ENCODE data around the gene FOXD3.

The FOXD3 gene

DNA sequence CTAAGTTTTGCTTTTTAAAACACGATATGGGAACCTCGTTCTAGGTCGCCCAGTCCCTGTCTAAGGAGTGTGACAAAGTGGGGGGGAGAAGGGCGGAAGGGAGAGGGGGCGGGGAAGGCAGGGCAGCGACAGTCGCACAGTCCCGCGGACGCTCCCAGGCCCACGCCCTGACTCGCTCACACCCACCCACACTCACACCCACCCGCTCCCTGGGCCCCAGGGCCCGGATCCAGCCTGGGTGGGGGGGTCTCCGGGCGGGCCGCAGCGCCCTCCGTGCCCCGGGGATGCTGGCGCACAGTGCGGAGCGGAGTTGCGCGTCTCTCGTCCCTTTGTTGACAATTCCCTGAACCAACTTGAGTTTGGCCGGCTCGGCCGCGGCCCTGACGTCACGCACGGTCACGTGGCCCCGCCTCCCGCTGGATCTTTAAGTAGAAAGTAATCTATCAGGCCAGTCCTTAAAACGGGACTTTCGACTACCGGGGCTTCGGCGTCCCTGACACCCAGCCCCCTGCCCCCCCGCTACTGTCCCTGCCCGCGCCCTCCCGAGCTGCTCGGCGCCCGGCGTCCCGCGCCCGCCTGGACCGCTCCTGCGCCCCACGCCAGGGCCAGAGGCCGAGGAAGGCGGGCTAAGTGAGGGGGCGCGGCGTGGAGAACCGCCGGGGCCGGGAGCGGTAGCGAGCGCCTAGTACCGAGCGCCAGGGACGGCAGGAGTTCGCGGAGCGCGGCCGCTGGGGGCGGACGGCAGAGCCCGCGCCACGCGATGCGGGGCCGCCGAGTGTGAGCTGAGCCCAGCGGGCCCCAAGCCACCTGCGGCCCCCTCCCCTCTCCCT is at the start of gene FOXD3:
FOXD3 (plus strand) TSS at position 454 of the 830 bp plus-strand sequence. CDS start 492 bp downstream, outside the sequence.
- intact Hi-C loops (cut with DNase I) = no loop called here
- peak in 2 of 10 donors; percentile 73 to 84 for DNase-seq

DNA sequence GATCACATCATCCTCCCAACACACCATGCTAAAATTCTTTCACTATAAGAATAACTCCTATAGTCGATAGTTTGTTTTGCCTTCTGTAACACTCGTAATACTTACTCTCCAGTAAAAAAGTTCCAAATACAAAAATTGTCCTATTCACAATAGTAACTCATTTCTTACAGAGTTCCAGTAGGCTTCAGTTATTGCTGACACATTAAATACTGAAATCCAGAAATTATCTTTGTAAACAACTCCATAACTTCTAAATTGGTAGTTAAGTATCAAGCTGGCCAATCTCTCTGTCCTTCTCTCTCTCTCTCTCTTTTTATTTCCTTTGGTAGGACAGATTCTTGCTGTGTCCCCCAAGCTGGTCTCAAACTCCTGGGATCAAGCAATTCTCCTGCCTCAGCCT is 49.6 kb upstream of the FOXD3 start:
- no peak for DNase-seq
- intact Hi-C loops (cut with DNase I) = no loop called here

GRCh38 chr1:63274371-63274770 is 48.0 kb upstream of the FOXD3 start:
- intact Hi-C loops (cut with DNase I) = no loop called here
- DNase-seq = no peak

- intact Hi-C loops (cut with DNase I) = no loop called here
- DNase-seq = no peak
Measured at GRCh38 chr1:63274979-63275378, 47.4 kb upstream of the FOXD3 start.

DNA sequence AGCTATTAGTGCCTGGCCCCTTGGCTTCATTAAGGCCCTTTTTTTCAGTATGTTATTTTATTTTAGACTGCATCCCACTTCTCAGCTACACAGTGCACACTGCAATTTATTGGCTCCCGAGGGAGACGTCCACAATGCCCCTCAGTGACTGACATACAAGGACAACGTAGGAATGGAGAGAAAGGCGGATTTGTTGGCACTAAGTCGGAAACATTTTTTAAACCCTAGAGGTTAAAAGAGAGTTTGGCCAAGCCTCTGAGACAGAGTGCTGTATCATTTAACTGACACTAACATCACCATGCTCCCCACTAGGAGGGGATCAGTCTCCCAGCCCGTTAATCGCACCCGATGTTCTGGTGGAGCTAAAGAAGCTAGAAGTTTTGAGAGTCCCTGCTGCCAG is 45.7 kb upstream of the FOXD3 start:
- DNase-seq = no peak
- intact Hi-C loops (cut with DNase I) = no loop called here

DNA sequence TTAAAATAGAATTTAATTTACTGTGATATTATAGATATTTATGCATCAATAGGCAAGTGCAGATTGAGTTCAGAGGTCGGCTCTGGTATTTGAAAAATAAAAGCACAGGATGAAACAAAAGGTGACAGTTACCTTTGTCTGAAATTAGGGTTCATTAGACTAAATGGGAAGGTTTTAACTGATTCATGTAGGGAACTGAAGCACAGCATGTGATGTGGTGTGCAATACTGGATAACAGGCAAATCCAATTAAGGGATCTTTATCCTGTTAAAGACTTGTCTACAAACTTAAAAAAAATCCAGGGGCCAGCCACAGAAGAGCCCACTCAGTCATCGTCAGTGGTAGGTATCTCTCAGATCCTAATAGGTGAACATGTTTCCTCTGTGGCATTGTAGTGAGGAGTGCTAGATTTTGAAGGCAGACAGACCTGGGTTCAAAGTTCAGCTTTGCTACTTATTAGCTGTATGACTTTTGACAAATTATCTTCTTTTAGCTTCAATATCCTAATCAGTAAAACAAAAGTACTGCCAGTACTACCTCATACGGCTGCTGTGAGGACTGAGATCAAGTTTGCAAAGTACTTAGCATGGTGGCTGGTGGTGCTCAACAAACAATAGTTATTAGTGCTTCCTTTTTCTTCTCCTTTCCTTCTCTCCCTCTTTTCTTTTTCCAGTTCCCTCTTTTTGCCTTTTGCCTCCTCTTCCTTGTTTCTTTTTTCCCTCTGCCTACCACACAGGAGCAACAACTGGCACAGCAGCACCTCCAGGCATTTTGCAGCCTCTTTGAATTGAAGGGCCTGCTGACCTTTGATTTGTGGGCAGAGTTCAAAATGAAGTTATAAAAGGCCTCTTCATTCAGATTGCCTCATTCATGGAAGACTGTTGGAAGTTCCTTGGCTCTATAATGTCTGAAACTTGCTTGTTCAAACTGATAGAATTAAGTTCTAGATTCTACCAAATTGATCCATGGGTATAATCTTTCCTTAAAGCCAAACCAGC is 44.9 kb upstream of the FOXD3 start:
- intact Hi-C loops (cut with DNase I) = no loop called here
- no peak for DNase-seq

DNA sequence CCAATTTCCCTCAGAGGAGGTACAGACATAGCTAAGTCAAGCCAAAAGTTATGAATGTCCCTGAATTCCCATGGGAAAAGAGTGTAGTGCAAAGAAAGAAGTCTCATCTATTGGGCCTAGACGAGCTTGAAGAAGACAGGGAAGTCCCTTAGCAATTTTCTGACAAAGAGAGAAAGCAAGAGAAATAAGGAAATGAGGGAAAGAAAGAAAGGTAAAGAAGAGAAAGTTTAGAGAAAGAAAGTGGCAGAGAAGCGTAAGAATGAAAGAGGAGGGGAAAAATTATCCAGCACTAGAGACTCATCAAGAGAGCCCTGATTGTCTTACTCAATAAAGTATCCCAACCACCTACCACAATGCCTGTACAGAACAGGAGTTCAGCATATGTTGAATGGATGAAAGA is 40.6 kb upstream of the FOXD3 start:
- no peak for DNase-seq
- intact Hi-C loops (cut with DNase I) = no loop called here

DNA sequence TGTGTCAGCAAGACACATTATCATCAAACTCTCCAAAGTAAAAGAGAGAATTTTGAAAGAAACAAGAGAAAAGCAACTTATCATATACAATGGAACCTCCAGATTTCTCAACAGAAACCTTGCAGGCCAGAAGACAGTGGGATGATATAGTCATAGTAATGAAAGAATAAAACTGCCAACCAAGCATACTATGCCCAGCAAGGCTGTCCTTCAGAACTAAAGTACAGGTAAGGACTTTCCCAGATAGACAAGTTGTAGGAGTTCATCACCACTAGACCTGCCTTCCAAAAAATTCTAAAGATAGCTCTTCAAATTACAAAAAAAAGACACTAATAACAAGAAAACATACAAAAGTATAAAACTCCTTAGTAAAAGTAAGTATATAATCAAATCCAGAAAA is 33.2 kb upstream of the FOXD3 start:
- DNase-seq = no peak
- intact Hi-C loops (cut with DNase I) = no loop called here

DNA sequence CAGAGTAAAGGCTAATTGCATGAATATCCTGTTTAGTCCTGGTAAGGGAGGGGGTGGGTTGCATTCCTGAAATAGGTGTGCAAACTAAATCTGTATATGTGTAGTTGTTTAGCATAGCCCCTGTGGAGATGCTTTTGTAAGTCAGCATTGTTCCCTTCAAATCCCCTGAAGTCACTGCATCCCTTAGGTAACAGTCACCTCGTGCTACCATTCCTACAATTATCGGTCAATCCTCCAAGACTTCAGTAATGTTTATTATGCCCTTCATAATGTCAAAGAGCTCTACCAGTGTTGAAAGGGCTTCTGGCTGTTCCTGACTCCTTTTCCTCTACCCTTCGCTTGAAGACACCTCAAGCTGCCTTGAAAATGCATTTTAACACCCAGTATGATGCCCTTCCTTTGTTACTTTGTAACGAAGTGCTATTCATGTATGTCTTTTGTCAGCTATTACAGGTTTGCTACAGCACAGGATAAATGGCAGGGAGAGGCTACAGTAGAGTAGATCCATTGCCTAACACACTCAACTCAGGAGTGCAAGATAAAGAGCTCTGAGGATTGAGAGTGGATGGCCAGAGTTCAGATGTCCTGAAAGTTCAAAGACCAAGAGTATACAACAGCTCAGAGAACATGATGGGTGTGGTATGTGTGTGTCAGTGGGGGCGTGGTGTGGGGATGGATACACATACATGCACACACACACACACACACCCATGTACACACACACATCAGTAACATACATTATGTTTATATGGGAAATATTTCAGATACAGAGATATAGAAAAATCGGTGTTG is 27.4 kb upstream of the FOXD3 start:
- no peak for DNase-seq
- intact Hi-C loops (cut with DNase I) = no loop called here

GRCh38 chr1:63304410-63304809 is 18.0 kb upstream of the FOXD3 start:
- intact Hi-C loops (cut with DNase I) = no loop called here
- no peak for DNase-seq

DNA sequence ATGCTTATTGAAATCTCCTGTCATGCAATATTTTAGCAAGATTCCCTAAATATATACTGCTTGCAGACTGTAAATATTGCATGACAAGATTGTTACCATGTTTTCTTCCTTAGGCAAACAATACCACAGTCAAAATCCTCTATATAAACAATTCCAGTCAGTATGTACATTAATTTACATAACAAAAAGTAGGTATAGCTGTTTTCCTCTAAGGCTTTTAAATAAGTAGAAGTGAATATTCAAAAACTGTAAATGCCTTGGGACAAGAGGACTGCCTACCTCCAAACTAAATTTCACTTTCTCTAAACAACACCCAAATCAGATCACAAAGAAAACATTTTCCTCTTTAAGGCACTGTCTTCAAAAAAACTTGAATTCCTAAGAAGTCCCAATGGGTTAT is 17.3 kb upstream of the FOXD3 start:
- DNase-seq = no peak

GRCh38 chr1:63307196-63307794 is 15.1 kb upstream of the FOXD3 start:
- DNase-seq = no peak
- intact Hi-C loops (cut with DNase I) = no loop called here

More for the DNA sequence above, 17.3 kb upstream of the FOXD3 start:
- intact Hi-C loops (cut with DNase I) = no loop called here

DNA sequence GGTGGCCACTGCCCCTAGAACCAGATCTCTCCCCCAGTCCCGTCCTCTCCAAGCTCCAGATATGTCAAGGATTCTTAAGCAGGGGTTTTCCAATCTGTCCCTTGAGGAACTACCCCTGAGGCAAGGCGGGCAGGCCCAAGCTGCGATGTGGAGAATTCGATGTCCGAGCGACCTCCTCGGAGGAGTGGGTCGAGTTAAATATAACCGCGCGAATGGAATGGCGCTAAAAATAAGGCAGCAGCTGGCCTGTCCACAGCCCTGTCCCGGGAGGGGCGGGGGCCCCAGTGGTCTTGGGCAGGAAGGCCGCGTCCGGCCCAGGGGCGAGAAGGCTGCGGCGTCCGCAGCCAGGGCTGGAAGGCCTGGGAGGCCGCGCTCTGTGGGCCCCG is 5.8 kb upstream of the FOXD3 start:
- intact Hi-C loops (cut with DNase I) = no loop called here
- peak in 1 of 10 donors; percentile 66 for DNase-seq

DNA sequence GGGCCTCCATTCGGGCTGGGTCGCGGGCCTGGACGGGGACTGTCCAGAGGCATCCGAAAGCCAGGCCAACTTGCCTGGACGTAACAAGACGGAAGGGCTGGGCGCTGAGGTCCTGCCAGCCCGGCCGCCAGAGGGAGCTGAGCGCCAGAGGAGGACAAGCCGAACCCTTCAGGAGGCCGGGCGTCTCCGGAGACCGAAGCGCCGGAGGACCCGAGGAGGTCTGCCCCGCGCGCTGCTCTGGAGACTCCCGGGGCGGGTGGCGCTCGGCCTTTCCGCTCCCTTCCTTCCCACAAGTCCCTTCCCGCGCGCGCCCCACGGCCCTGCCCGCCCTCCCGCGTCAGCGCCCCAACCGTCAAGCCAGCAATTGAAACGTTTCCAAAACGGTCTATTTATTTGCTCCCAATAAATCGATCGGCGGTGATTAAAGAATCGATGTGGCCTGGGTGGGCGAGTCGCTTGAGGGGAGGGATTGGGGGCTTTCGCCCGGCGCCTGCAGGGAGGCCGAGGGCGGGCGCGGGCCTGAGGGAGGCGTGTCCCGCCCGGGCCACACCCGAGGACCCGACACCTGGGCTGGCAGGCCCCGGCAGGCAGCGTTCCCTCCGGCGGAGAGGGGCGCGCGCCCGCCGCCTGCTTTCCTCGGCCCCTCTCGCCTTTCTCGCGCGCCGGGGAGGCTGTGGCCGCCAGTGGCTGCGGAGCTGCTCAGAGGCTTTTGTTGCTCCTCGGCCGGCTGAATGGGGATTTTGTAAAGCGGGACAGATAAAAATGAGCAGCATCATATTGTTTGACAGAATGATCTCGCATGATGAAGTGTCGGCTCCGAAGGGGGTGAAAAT is 5.2 kb upstream of the FOXD3 start:
- peak in 2 of 10 donors; percentile 79 to 84 for DNase-seq
- intact Hi-C loops (cut with DNase I) = no loop called here

DNA sequence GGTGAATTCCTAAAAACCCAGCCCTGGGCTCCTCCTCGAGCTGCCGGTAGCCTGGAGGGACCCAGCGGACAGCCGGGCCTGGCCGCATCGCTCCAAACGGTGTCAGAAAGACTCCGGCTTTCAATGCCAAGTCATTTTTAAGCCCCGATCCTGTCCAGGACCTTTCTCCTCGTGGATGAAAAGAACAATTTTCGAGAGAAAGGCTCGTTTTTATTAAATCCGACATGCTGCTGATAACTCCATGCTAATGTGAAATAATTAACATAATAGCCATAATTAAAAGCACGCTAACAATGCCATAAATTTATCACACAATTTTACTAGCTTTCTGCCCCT is 4.6 kb upstream of the FOXD3 start:
- intact Hi-C loops (cut with DNase I) = no loop called here
- no peak for DNase-seq

DNA sequence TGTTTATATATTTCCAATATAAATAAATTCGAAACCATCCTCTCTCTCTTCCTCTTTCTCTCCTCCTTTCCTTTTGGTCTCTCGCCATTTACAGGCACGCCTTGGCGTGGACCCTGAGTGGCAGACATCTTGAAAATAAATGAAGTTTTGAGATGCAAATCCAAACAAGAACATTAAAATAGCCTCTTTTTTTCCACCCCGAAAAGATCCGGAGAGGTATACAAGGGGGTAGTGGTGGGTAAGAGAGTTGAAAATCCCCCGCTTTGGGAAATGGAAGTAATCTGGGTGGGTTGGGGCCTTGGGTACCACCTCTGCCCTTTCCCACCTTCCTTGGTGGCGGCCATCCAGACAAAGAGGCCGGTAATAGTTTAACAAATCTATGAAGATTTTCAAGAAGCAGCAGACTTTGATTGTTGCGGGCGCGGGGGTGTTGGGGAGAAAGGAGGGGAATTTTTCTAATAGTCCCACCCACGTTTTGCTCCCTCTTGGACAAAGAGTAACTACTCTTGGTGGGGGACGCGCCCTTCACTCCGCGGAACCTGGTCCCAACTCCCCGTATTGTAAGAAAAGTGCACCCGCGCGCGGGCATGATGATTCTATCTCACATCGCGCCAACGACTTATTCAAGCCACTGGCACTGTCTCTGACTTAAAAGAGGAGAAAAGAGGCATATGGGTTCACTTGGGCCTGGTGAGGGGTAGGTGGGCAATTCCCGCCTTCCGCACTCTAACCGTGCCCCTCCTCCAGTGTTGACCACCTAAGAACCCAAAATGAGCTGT is 4.0 kb upstream of the FOXD3 start:
- intact Hi-C loops (cut with DNase I) = no loop called here
- no peak for DNase-seq

DNA sequence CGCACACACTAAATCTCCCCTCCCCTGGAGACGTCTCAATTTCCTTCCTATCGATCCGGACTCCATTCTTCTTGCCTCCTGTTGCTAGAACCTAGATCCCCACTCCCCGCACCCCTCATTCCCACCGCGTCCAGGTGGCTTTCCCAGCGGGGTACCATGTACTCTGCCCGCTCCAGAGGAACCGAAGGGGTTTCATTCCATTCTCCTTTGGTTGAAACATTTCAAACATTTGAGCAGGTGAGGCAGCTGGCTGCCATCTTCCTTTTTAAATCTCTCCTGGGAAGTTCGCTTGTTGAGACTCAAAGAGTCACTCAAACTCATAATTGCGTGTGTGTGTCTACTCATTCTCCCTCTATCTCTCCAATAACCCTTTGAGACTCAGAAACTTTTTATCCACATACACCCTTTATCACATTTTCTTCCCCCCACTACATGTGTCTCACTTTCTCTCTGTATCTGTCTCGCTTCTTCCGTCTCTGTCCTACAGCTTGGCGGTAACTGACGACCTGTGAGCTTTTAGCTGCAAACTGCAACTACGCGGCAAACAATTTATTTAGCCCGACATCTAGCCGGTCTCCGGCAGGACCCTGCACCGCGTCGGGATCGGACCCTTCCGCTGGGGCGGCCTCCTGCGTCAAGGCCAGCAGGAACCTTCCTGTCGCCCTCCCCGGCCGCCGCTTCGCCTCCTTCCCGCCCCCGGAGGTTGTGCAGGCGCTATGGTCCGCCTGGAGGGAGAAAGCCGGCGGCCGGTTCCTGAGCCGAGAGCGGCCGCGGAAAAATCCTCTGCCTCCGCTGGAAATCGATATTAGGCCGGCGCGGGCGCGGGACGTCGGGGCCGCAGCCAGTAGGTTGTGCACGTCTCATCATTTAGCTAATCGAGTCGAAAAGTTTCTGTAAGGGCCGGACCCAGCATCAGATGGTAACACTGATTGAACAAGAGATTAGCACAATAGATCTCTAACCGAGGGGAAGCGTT is 3.0 kb upstream of the FOXD3 start:
- intact Hi-C loops (cut with DNase I) = no loop called here
- DNase-seq = peak in 1 of 10 donors; percentile 78
